ENCODE results near the gene USE1.

Gene USE1

GRCh38 chr19:17260842-17261325 lies 45.7 kb downstream of the USE1 start:
- Histone ChIP-seq H3K27me3 (ENCODE audit: insufficient read depth, low read length) (no peaks in the 10 kb centered on the region; the same call in 1 of the 2 replicates), H3K9ac (ENCODE audit: low read length) (peak overlapping the region; percentile 36; the same call in 1 of the 2 replicates), H3K36me3 (ENCODE audit: insufficient read depth, low read length) (no peaks in the 10 kb centered on the region), H3F3A (ENCODE audit: insufficient read depth, low read length) (no peaks in the 10 kb centered on the region), H3K27ac (ENCODE audit: low read depth, low read length, poor library complexity, severe bottlenecking) (peak overlapping the region; percentile 62), H3K4me3 (ENCODE audit: low read depth, low read length, poor library complexity, severe bottlenecking) (no peak overlapping the region), H3K4me1 (ENCODE audit: insufficient read depth, low read length, severe bottlenecking) (peaks cover 30% of the 10 kb centered on the region), H2AFZ (ENCODE audit: low read length) (no peak overlapping the region), H3K9me3 (ENCODE audit: low read length) (no peaks in the 10 kb centered on the region), H4K20me1 (ENCODE audit: insufficient read depth, low read length) (no peaks in the 10 kb centered on the region), H3K79me2 (ENCODE audit: insufficient read depth, low read length) (no peaks in the 10 kb centered on the region), H3K4me2 (ENCODE audit: low read length) (no peak overlapping the region), H3K9me2 (ENCODE audit: low read depth, low read length) (no peaks in the 10 kb centered on the region)
- TF ChIP-seq EZH2 (IDR thresholded peaks at IDR 0.05; ENCODE audit: borderline replicate concordance, low read length) (no peak), CTCF (IDR thresholded peaks at IDR 0.05; ENCODE audit: low read length) (peak; percentile 94)

GRCh38 chr19:17262557-17262956 lies 47.4 kb downstream of the USE1 start:
- Histone ChIP-seq H3K79me2 (ENCODE audit: insufficient read depth, low read length) (0 out of 2 replicates have a peak, but pooled peaks cover under 1% of the 10 kb centered on the region), H3K4me1 (ENCODE audit: insufficient read depth, low read length, severe bottlenecking) (peaks cover 40% of the 10 kb centered on the region), H3K27ac (ENCODE audit: low read depth, low read length, poor library complexity, severe bottlenecking) (no peak overlapping the region), H3K9ac (ENCODE audit: low read length) (no peak overlapping the region), H3K4me2 (ENCODE audit: low read length) (no peak overlapping the region), H3K4me3 (ENCODE audit: low read depth, low read length, poor library complexity, severe bottlenecking) (no peak overlapping the region), H3K9me3 (ENCODE audit: low read length) (no peaks in the 10 kb centered on the region), H3K9me2 (ENCODE audit: low read depth, low read length) (no peaks in the 10 kb centered on the region), H3K27me3 (ENCODE audit: insufficient read depth, low read length) (no peaks in the 10 kb centered on the region), H4K20me1 (ENCODE audit: insufficient read depth, low read length) (no peaks in the 10 kb centered on the region), H3F3A (ENCODE audit: insufficient read depth, low read length) (no peaks in the 10 kb centered on the region), H2AFZ (ENCODE audit: low read length) (no peak overlapping the region), H3K36me3 (ENCODE audit: insufficient read depth, low read length) (no peaks in the 10 kb centered on the region)
- TF ChIP-seq EZH2 (IDR thresholded peaks at IDR 0.05; ENCODE audit: borderline replicate concordance, low read length) (no peak), CTCF (IDR thresholded peaks at IDR 0.05; ENCODE audit: low read length) (no peak)

- Histone ChIP-seq H2AFZ (ENCODE audit: low read length) (no peak overlapping the region), H3K27ac (ENCODE audit: low read depth, low read length, poor library complexity, severe bottlenecking) (peak overlapping the region; percentile 91), H3K4me3 (ENCODE audit: low read depth, low read length, poor library complexity, severe bottlenecking) (no peak overlapping the region), H3K9me3 (ENCODE audit: low read length) (no peaks in the 10 kb centered on the region), H3K9me2 (ENCODE audit: low read depth, low read length) (no peaks in the 10 kb centered on the region), H3F3A (ENCODE audit: insufficient read depth, low read length) (no peaks in the 10 kb centered on the region), H3K79me2 (ENCODE audit: insufficient read depth, low read length) (peaks cover 5% of the 10 kb centered on the region; the same call in 1 of the 2 replicates), H3K9ac (ENCODE audit: low read length) (peak overlapping the region; percentile 7; the same call in 1 of the 2 replicates), H3K27me3 (ENCODE audit: insufficient read depth, low read length) (no peaks in the 10 kb centered on the region), H3K4me1 (ENCODE audit: insufficient read depth, low read length, severe bottlenecking) (peaks cover 52% of the 10 kb centered on the region), H3K4me2 (ENCODE audit: low read length) (peak overlapping the region; percentile 17; the same call in 1 of the 2 replicates), H3K36me3 (ENCODE audit: insufficient read depth, low read length) (peaks cover 4% of the 10 kb centered on the region), H4K20me1 (ENCODE audit: insufficient read depth, low read length) (no peaks in the 10 kb centered on the region)
- TF ChIP-seq EZH2 (IDR thresholded peaks at IDR 0.05; ENCODE audit: borderline replicate concordance, low read length) (no peak), CTCF (IDR thresholded peaks at IDR 0.05; ENCODE audit: low read length) (no peak)
Measured at GRCh38 chr19:17263712-17264640, 48.8 kb downstream of the USE1 start.
